Endothelial cell of umbilical vein (primary cell): ENCODE measurements around the gene GUCD1. TPM values are rescaled to one million over a fixed set of nuclear protein-coding genes. Genes with fewer than 3 reads are reported as not detected.

Experiments
- BruUV-seq: library from RNA; stranded (reverse); fragments of 400-500 nt; replicated peaks from 2 replicates; lab custom pipeline; 2021; lab: Mats Ljungman, UMichigan
- CTCF ChIA-PET: fragments of 300-600, 350-600 bp; sonication (Branson Sonifier 250); formaldehyde crosslinking; loops from one replicate; lab custom pipeline; 2021; ENCODE audit warnings: antibody characterized with exemption, inconsistent platforms; lab: Charles Lee
- POLR2A ChIA-PET: fragments of 300-600, 350-600 bp; sonication (Branson Sonifier 250); formaldehyde crosslinking; loops from one replicate; lab custom pipeline; 2021; ENCODE audit warnings: antibody characterized with exemption, inconsistent platforms; lab: Charles Lee
- DNase-seq: peaks from one replicate; pipeline ENCODE4 v3.0.0-alpha.2; 2011; ENCODE audit warnings: low read depth, low spot score
- FAIRE-seq: peaks from 2 replicates; lab custom pipeline; 2011; peaks lifted over from hg19 to GRCh38; lab: Jason Lieb, UNC
- H2AFZ ChIP-seq: 2 replicates; pipeline ENCODE4 v1.6.0; 2012; ENCODE audit warnings: low read depth, low read length, control low read depth, inconsistent platforms
- H3K27ac ChIP-seq: 2 replicates; pipeline ENCODE4 v1.5.1; 2011; ENCODE audit warnings: low read depth, mild to moderate bottlenecking, control low read depth, low read length, moderate library complexity; ENCODE audit not compliant: insufficient read depth
- H3K27me3 ChIP-seq, 2 experiments: 2 replicates each; pipeline versions ENCODE4 v1.6.0 to v1.6.1; 2011; ENCODE audit warnings: low read length in 2 of 2, mixed read lengths in 1 of 2; ENCODE audit not compliant: control insufficient read depth in 2 of 2, insufficient read depth in 2 of 2
- H3K36me3 ChIP-seq, 2 experiments: 2 replicates in 1 of 2; 3 replicates in 1 of 2; pipeline ENCODE4 v1.5.1; 2011; ENCODE audit warnings: low read length in 2 of 2, mild to moderate bottlenecking in 1 of 2, moderate library complexity in 1 of 2; ENCODE audit not compliant: control insufficient read depth in 2 of 2, insufficient read depth in 2 of 2; ENCODE audit errors: extremely low read depth in 1 of 2
- H3K4me1 ChIP-seq: 3 replicates; pipeline ENCODE4 v1.5.1; 2011; ENCODE audit warnings: mild to moderate bottlenecking, low read length; ENCODE audit not compliant: control insufficient read depth, insufficient read depth; ENCODE audit errors: extremely low read depth
- H3K4me2 ChIP-seq: 2 replicates; pipeline ENCODE4 v1.6.1; 2011; ENCODE audit warnings: low read length, control low read depth, mixed read lengths; ENCODE audit not compliant: insufficient read depth
- H3K4me3 ChIP-seq, 3 experiments: fragments of 200-600 bp in 1 of 3; sonication (generic), shearing (Covaris generic) in 1 of 3; replicated peaks in 1 of 3; 2 replicates each; pipeline ENCODE4 v1.5.1; 2011 to 2016; ENCODE audit warnings: control low read depth in 3 of 3, low read length in 3 of 3, mild to moderate bottlenecking in 2 of 3, inconsistent platforms in 1 of 3, low read depth in 1 of 3, moderate library complexity in 1 of 3; ENCODE audit not compliant: insufficient read depth in 1 of 3
- H3K79me2 ChIP-seq: 2 replicates; pipeline ENCODE4 v1.6.0; 2012; ENCODE audit warnings: low read length, inconsistent platforms; ENCODE audit not compliant: control insufficient read depth, insufficient read depth
- H3K9ac ChIP-seq: replicated peaks from 2 replicates; pipeline ENCODE3; 2011; ENCODE audit warnings: low read length, control low read depth; ENCODE audit not compliant: insufficient read depth; ENCODE audit errors: extremely low read depth
- H3K9me1 ChIP-seq: replicated peaks from 3 replicates; pipeline ENCODE4 v1.6.0; 2011; ENCODE audit warnings: mild to moderate bottlenecking, low read length; ENCODE audit not compliant: control insufficient read depth, insufficient read depth; ENCODE audit errors: extremely low read depth
- H3K9me3 ChIP-seq: replicated peaks from 2 replicates; pipeline ENCODE4 v1.5.1; 2012; ENCODE audit warnings: low read length, inconsistent platforms; ENCODE audit not compliant: control insufficient read depth, insufficient read depth
- H4K20me1 ChIP-seq: replicated peaks from 2 replicates; pipeline ENCODE3; 2011; ENCODE audit warnings: mild to moderate bottlenecking, low read length; ENCODE audit not compliant: control insufficient read depth, insufficient read depth; ENCODE audit errors: extremely low read depth
- CTCF ChIP-seq, 2 donors: IDR thresholded peaks; 1 replicate in 1 of 2; 2 replicates in 1 of 2; pipeline ENCODE4 v1.5.1; 2011; ENCODE audit warnings: low read length in 2 of 2, mild to moderate bottlenecking in 2 of 2, moderate library complexity in 2 of 2, control low read depth in 1 of 2, inconsistent platforms in 1 of 2, low read depth in 1 of 2; ENCODE audit not compliant: insufficient read depth in 1 of 2; ENCODE audit errors: extremely low read depth in 1 of 2
- EZH2 ChIP-seq: IDR thresholded peaks from 2 replicates; pipeline ENCODE4 v1.6.1; 2012; ENCODE audit warnings: borderline replicate concordance, low read depth, mild to moderate bottlenecking, moderate library complexity, low read length, inconsistent platforms; ENCODE audit not compliant: severe bottlenecking
- FOS ChIP-seq: IDR thresholded peaks from 2 replicates; pipeline ENCODE4 v1.6.1; 2011; ENCODE audit warnings: mild to moderate bottlenecking, low read length, moderate library complexity, borderline replicate concordance; ENCODE audit not compliant: insufficient read depth
- GATA2 ChIP-seq: IDR thresholded peaks from 2 replicates; pipeline ENCODE4 v1.7.0; 2011; ENCODE audit warnings: low read depth, mild to moderate bottlenecking, moderate library complexity, mixed read lengths, low read length; ENCODE audit not compliant: insufficient read length, insufficient read depth
- JUN ChIP-seq: IDR thresholded peaks from 2 replicates; pipeline ENCODE4 v1.6.1; 2011; ENCODE audit warnings: borderline replicate concordance, low read depth; ENCODE audit not compliant: insufficient read length, insufficient read depth
- MAX ChIP-seq: IDR thresholded peaks from 2 replicates; pipeline ENCODE4 v1.6.1; 2011; ENCODE audit not compliant: insufficient read depth, insufficient read length
- MYC ChIP-seq: IDR thresholded peaks from one replicate; pipeline ENCODE4 v1.6.1; 2011; ENCODE audit warnings: mild to moderate bottlenecking, low read depth, low read length
- POLR2A ChIP-seq: IDR thresholded peaks from 2 replicates; pipeline ENCODE4 v1.6.1; 2012; ENCODE audit warnings: low read depth, mild to moderate bottlenecking, control low read depth, low read length
- POLR2AphosphoS5 ChIP-seq: IDR thresholded peaks from 2 replicates; pipeline ENCODE4 v1.6.1; 2012; ENCODE audit warnings: low read depth, mild to moderate bottlenecking, control low read depth, low read length, moderate library complexity; ENCODE audit not compliant: insufficient read depth
- dilution Hi-C: fragments of 300-500 bp; cut with MboI; formaldehyde crosslinking; loops from one replicate; pipeline ENCODE4 v1.15.0; 2019; ENCODE audit warnings: low sequenced_read_pairs; ENCODE audit not compliant: extremely low pct_ligation_motif_present
- intact Hi-C: fragments of 100-400 bp; cut with micrococcal nuclease; formaldehyde crosslinking; loops from one replicate; pipeline ENCODE4 v1.10.0; 2022
- polyA plus RNA-seq, 4 experiments: library from polyadenylated mRNA; depleted of rRNA in 3 of 4; stranded (reverse) in 3 of 4; unstranded in 1 of 4; fragments of >200 nt; gene quantifications; 2 replicates each; pipeline versions ENCODE4 v1.2.1 to v1.2.3, GENCODE V29; 2011 to 2012; ENCODE audit warnings: missing spikeins in 1 of 4
- total RNA-seq: library from RNA; stranded (reverse); gene quantifications from 2 replicates; pipeline ENCODE4 v1.2.3, GENCODE V29; 2021

The GUCD1 gene
- total and polyA plus RNA-seq, 2 donors (not counting 3 experiments of a cell fraction or from before 2014, with no cell fraction given) = 116 to 138 TPM

GRCh38 chr22:24516301-24516737 is 38.6 kb downstream of the GUCD1 start:
- Histone ChIP-seq H3K9me3 (no peaks in the 10 kb centered on the region), H3K36me3 (no peaks in the 10 kb centered on the region), H2AFZ (no peak overlapping the region), H3K27ac (no peak overlapping the region), H3K4me1 (no peaks in the 10 kb centered on the region), H3K27me3 (peaks cover 5 to 6% of the 10 kb centered on the region in 2 experiments), H3K79me2 (no peaks in the 10 kb centered on the region), H3K9me1 (no peaks in the 10 kb centered on the region), H3K4me3 (no peak overlapping the region), H3K9ac (no peak overlapping the region), H4K20me1 (no peaks in the 10 kb centered on the region), H3K4me2 (no peak overlapping the region)
- dilution Hi-C loops = no loop called here
- intact Hi-C loops = no loop called here
- CTCF ChIA-PET = interaction anchor here (1.2 kb wide), 1 partner anchor 10 kb away, joined by 3 read pairs; no protein-coding TSS in a partner anchor
- no peak for DNase-seq
- no peak for FAIRE-seq
- POLR2A ChIA-PET = no interaction called here
- TF ChIP-seq POLR2A = no peak
- no peak for TF ChIP-seq FOS
- TF ChIP-seq CTCF (IDR thresholded peaks at IDR 0.05; ENCODE audit: extremely low read depth in 1 of 2, insufficient read depth in 1 of 2, low read depth in 1 of 2, low read length in 2 of 2) = no peak
- no peak for TF ChIP-seq GATA2
- TF ChIP-seq MAX = no peak
- TF ChIP-seq POLR2AphosphoS5 = no peak
- no peak for TF ChIP-seq JUN
- TF ChIP-seq MYC = no peak
- no peak for TF ChIP-seq EZH2
- no TSS peak for BruUV-seq
